IMR-90 (cell line): Measurements from ENCODE around the gene PAX5.

Experiments used
- BHLHE40 ChIP-seq: fragments of 150-350 bp; IDR thresholded peaks from 2 replicates; pipeline ENCODE4 v1.6.1; 2016; ENCODE audit warnings: mild to moderate bottlenecking, low read depth, low read length
- CHD1 ChIP-seq: IDR thresholded peaks from 2 replicates; pipeline ENCODE4 v1.6.1; 2012; ENCODE audit warnings: low read depth, low read length, improper control_type of control experiment
- CTCF ChIP-seq: conservative IDR thresholded peaks from 2 replicates; pipeline ENCODE4 v1.5.1; 2012; ENCODE audit warnings: mild to moderate bottlenecking, low read depth, low read length, improper control_type of control experiment
- ELK1 ChIP-seq: fragments of 150-350 bp; IDR thresholded peaks from 2 replicates; pipeline ENCODE4 v1.6.1; 2016; ENCODE audit warnings: low read depth, mild to moderate bottlenecking, low read length, moderate library complexity, borderline replicate concordance
- MAZ ChIP-seq: IDR thresholded peaks from 2 replicates; pipeline ENCODE4 v1.6.1; 2012; ENCODE audit warnings: low read depth, mild to moderate bottlenecking, low read length, improper control_type of control experiment, moderate library complexity, borderline replicate concordance
- MXI1 ChIP-seq: IDR thresholded peaks from 2 replicates; pipeline ENCODE4 v1.6.1; 2012; ENCODE audit warnings: low read depth, mild to moderate bottlenecking, low read length, moderate library complexity, borderline replicate concordance
- POLR2A ChIP-seq: IDR thresholded peaks from 2 replicates; pipeline ENCODE4 v1.6.1; 2012; ENCODE audit warnings: mild to moderate bottlenecking, low read depth, low read length
- RAD21 ChIP-seq: IDR thresholded peaks from 2 replicates; pipeline ENCODE4 v1.6.1; 2012; ENCODE audit warnings: low read length, improper control_type of control experiment
- RCOR1 ChIP-seq: IDR thresholded peaks from 2 replicates; pipeline ENCODE4 v1.6.1; 2012; ENCODE audit warnings: mild to moderate bottlenecking, low read length, improper control_type of control experiment; ENCODE audit not compliant: insufficient replicate concordance
- RFX5 ChIP-seq: IDR thresholded peaks from 2 replicates; pipeline ENCODE4 v1.8.0; 2012; ENCODE audit warnings: low read depth, mild to moderate bottlenecking, low read length, moderate library complexity
- SMC3 ChIP-seq: fragments of 150-350 bp; IDR thresholded peaks from 2 replicates; pipeline ENCODE4 v1.6.1; 2016; ENCODE audit warnings: low read depth, mild to moderate bottlenecking, antibody characterized with exemption, low read length, moderate library complexity
- USF2 ChIP-seq: fragments of 150-350 bp; IDR thresholded peaks from 2 replicates; pipeline ENCODE4 v1.6.1; 2017; ENCODE audit warnings: mild to moderate bottlenecking, antibody characterized with exemption, low read length, low read depth

GRCh38 chr9:36800455-36800854, 233.6 kb downstream of the PAX5 start:
- no peak for TF ChIP-seq CTCF
- no peak for TF ChIP-seq USF2
- TF ChIP-seq RAD21 = no peak
- TF ChIP-seq POLR2A = no peak
- TF ChIP-seq ELK1 = no peak
- no peak for TF ChIP-seq RCOR1
- no peak for TF ChIP-seq BHLHE40
- TF ChIP-seq SMC3 = no peak
- no peak for TF ChIP-seq MXI1
- TF ChIP-seq RFX5 = no peak
- no peak for TF ChIP-seq MAZ
- TF ChIP-seq CHD1 = no peak
